ENCODE results near the gene PSPN.

The PSPN gene

GRCh38 chr19:6334490-6335285, 41.0 kb downstream of the PSPN start:
- Histone ChIP-seq H3K9me3 (ENCODE audit: insufficient read depth, low read length) (no peaks in the 10 kb centered on the region), H2AFZ (ENCODE audit: low read depth, low read length) (no peak overlapping the region), H3K27ac (ENCODE audit: low read length) (no peak overlapping the region), H3K4me2 (ENCODE audit: low read length) (no peak overlapping the region), H3K4me1 (ENCODE audit: low read length) (no peaks in the 10 kb centered on the region), H3K79me2 (ENCODE audit: low read length) (no peaks in the 10 kb centered on the region), H3K27me3 (ENCODE audit: low read depth, low read length) (no peaks in the 10 kb centered on the region), H4K20me1 (ENCODE audit: insufficient read depth, low read length) (no peaks in the 10 kb centered on the region), H3K9ac (ENCODE audit: low read length) (no peak overlapping the region), H3K36me3 (replicated peaks; ENCODE audit: low read depth, low read length) (no peaks in the 10 kb centered on the region), H3K4me3 (ENCODE audit: low read length) (no peak overlapping the region)
- TF ChIP-seq, protein P1, sequence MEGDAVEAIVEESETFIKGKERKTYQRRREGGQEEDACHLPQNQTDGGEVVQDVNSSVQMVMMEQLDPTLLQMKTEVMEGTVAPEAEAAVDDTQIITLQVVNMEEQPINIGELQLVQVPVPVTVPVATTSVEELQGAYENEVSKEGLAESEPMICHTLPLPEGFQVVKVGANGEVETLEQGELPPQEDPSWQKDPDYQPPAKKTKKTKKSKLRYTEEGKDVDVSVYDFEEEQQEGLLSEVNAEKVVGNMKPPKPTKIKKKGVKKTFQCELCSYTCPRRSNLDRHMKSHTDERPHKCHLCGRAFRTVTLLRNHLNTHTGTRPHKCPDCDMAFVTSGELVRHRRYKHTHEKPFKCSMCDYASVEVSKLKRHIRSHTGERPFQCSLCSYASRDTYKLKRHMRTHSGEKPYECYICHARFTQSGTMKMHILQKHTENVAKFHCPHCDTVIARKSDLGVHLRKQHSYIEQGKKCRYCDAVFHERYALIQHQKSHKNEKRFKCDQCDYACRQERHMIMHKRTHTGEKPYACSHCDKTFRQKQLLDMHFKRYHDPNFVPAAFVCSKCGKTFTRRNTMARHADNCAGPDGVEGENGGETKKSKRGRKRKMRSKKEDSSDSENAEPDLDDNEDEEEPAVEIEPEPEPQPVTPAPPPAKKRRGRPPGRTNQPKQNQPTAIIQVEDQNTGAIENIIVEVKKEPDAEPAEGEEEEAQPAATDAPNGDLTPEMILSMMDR (IDR thresholded peaks at IDR 0.05; ENCODE audit: low read depth, low read length) = no peak
- no peak for TF ChIP-seq EZH2phosphoT487 (IDR thresholded peaks at IDR 0.05; ENCODE audit: low read depth)

DNA sequence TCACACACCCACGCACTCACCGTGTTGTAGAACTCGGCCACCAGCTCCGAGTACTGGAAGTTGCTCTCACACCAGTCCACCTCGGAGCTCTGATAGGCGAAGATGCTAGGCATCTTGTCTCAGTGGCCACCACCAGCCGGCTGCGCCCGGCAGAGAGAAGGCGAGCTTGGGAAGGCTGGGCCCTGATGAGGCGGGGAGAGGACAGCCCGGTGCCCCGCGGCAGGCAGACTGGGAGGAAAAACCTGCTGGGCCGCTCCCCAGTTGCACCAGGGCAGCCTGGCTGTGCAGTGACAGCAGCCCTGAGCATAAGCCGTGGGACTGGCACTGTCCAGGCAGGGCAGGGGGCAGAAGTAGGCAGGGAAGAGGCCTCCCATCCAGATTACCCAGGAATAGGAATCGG, 42.3 kb downstream of the PSPN start, which contains the start of gene ACER1:
TSS of gene ACER1 (minus strand) at position 174 of the 400 bp plus-strand sequence. CDS start at position 113, 61 bp downstream.
- Histone ChIP-seq H3K9ac (ENCODE audit: low read length) (no peak within 1 kb of the TSS), H2AFZ (ENCODE audit: low read depth, low read length) (no peak within 1 kb of the TSS)

GRCh38 chr19:6326815-6327214, 48.9 kb downstream of the PSPN start:
- Histone ChIP-seq H3K27ac (ENCODE audit: low read length) (no peak overlapping the region), H3K27me3 (ENCODE audit: low read depth, low read length) (peaks cover 3% of the 10 kb centered on the region), H3K9ac (ENCODE audit: low read length) (no peak overlapping the region), H2AFZ (ENCODE audit: low read depth, low read length) (no peak overlapping the region), H3K79me2 (ENCODE audit: low read length) (no peaks in the 10 kb centered on the region), H3K4me2 (ENCODE audit: low read length) (no peak overlapping the region), H3K9me3 (ENCODE audit: insufficient read depth, low read length) (no peaks in the 10 kb centered on the region), H3K4me1 (ENCODE audit: low read length) (no peaks in the 10 kb centered on the region), H3K4me3 (ENCODE audit: low read length) (no peak overlapping the region), H4K20me1 (ENCODE audit: insufficient read depth, low read length) (no peaks in the 10 kb centered on the region), H3K36me3 (replicated peaks; ENCODE audit: low read depth, low read length) (no peaks in the 10 kb centered on the region)
- TF ChIP-seq, protein P1 (IDR thresholded peaks at IDR 0.05; ENCODE audit: low read depth, low read length) = no peak
- TF ChIP-seq EZH2phosphoT487 (IDR thresholded peaks at IDR 0.05; ENCODE audit: low read depth) = no peak

More for the DNA sequence above, 42.3 kb downstream of the PSPN start, which contains the start of gene ACER1:
- Histone ChIP-seq H3K4me3 (ENCODE audit: low read length) (no peak within 1 kb of the TSS), H3K4me2 (ENCODE audit: low read length) (no peak within 1 kb of the TSS), H3K27ac (ENCODE audit: low read length) (no peak within 1 kb of the TSS), H3K4me1 (ENCODE audit: low read length) (no peaks in the 10 kb centered on the region), H4K20me1 (ENCODE audit: insufficient read depth, low read length) (no peaks in the 10 kb centered on the region), H3K36me3 (replicated peaks; ENCODE audit: low read depth, low read length) (no peaks in the 10 kb centered on the region), H3K79me2 (ENCODE audit: low read length) (no peaks in the 10 kb centered on the region), H3K27me3 (ENCODE audit: low read depth, low read length) (no peaks in the 10 kb centered on the region), H3K9me3 (ENCODE audit: insufficient read depth, low read length) (no peaks in the 10 kb centered on the region)
- no peak for TF ChIP-seq EZH2phosphoT487 (IDR thresholded peaks at IDR 0.05; ENCODE audit: low read depth)
- TF ChIP-seq, protein P1 (IDR thresholded peaks at IDR 0.05; ENCODE audit: low read depth, low read length) = no peak

GRCh38 chr19:6325614-6326013, 50.1 kb downstream of the PSPN start:
- H3K27ac ChIP-seq (ENCODE audit: low read length) = no peak overlapping the region
- no peaks in the 10 kb centered on the region for H3K79me2 ChIP-seq (ENCODE audit: low read length)
- H3K27me3 ChIP-seq (ENCODE audit: low read depth, low read length) = peaks cover 10% of the 10 kb centered on the region
- no peak overlapping the region for H2AFZ ChIP-seq (ENCODE audit: low read depth, low read length)
- TF ChIP-seq EZH2phosphoT487 (IDR thresholded peaks at IDR 0.05; ENCODE audit: low read depth) = no peak
- TF ChIP-seq, protein P1 (IDR thresholded peaks at IDR 0.05; ENCODE audit: low read depth, low read length) = no peak
- no peak overlapping the region for H3K4me3 ChIP-seq (ENCODE audit: low read length)
- H3K4me1 ChIP-seq (ENCODE audit: low read length) = no peaks in the 10 kb centered on the region
- H3K9me3 ChIP-seq (ENCODE audit: insufficient read depth, low read length) = no peaks in the 10 kb centered on the region
- H3K9ac ChIP-seq (ENCODE audit: low read length) = no peak overlapping the region
- no peaks in the 10 kb centered on the region for H3K36me3 ChIP-seq (replicated peaks; ENCODE audit: low read depth, low read length)
- H4K20me1 ChIP-seq (ENCODE audit: insufficient read depth, low read length) = no peaks in the 10 kb centered on the region
- H3K4me2 ChIP-seq (ENCODE audit: low read length) = no peak overlapping the region

All from OCI-LY3 (cell line).